ENCODE measurements around the gene WDR93. TPM values are rescaled to one million over a fixed set of nuclear protein-coding genes. Genes with fewer than 3 reads are reported as not detected.
A peak's percentile ranks its signal among the peaks of the same experiment; 100 is the strongest.

WDR93 gene
- total RNA-seq, 2 donors from 2014 or later = not detected

DNA sequence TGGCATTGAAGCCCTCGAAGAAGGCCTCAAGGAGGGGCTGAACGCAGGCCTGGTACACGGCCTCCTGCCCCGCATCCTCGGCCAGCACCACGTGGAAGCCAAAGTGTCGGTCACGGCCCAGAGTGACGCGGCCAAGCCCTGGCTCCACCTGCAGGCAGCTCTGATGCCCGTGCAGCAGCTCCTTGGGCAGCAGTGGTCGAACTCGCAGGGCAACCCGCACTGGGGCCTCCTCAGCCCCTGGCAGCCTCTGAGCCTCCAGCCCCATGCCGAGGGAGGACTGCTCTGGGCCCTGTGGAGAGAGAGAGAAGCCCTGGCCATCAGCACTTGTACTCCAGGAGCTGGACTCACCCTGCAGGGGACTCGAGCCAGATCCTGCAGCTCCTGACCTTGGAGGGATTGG lies 37.9 kb upstream of the WDR93 start:
- TF ChIP-seq, protein P1, sequence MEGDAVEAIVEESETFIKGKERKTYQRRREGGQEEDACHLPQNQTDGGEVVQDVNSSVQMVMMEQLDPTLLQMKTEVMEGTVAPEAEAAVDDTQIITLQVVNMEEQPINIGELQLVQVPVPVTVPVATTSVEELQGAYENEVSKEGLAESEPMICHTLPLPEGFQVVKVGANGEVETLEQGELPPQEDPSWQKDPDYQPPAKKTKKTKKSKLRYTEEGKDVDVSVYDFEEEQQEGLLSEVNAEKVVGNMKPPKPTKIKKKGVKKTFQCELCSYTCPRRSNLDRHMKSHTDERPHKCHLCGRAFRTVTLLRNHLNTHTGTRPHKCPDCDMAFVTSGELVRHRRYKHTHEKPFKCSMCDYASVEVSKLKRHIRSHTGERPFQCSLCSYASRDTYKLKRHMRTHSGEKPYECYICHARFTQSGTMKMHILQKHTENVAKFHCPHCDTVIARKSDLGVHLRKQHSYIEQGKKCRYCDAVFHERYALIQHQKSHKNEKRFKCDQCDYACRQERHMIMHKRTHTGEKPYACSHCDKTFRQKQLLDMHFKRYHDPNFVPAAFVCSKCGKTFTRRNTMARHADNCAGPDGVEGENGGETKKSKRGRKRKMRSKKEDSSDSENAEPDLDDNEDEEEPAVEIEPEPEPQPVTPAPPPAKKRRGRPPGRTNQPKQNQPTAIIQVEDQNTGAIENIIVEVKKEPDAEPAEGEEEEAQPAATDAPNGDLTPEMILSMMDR (IDR thresholded peaks at IDR 0.05) = no peak
- Histone ChIP-seq H3K36me3 (no peaks in the 10 kb centered on the region), H3K9me3 (no peaks in the 10 kb centered on the region), H3K27ac (no peak overlapping the region), H3K4me1 (ENCODE audit: control insufficient read depth in 1 of 2, low read depth in 2 of 2) (peaks cover 5 to 17% of the 10 kb centered on the region in 2 donors), H3K4me3 (no peak overlapping the region), H3K27me3 (replicated peaks; ENCODE audit: insufficient read depth) (no peaks in the 10 kb centered on the region)
- ATAC-seq (ENCODE audit: insufficient number of reproducible peaks, low FRiP score, low read depth) (no peak), DNase-seq (ENCODE audit: low spot score) (no peak)

DNA sequence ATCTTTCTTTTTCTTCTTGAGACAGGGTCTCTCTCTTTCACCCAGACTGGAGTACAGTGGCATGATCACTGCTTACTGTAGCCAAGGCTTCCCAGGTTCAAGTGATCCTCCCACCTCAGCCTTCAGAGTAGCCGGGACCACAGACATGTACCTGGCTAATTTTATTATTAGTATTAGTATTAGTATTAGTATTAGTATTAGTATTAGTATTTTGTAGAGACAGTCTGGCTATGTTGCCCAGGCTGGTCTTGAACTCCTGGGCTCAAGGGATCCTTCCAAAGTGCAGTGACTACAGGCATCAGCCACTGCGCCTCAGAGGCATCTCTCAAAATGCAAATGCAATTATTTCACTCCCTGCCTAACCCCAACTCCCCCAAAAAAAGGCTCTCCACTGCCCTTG lies 37.0 kb upstream of the WDR93 start:
- H3K4me3 ChIP-seq = peak overlapping the region; percentile 80
- peaks cover 5 to 17% of the 10 kb centered on the region in 2 donors for H3K4me1 ChIP-seq (ENCODE audit: control insufficient read depth in 1 of 2, low read depth in 2 of 2)
- TF ChIP-seq, protein P1 (IDR thresholded peaks at IDR 0.05) = no peak
- ATAC-seq (ENCODE audit: insufficient number of reproducible peaks, low FRiP score, low read depth) (no peak), DNase-seq (ENCODE audit: low spot score) (no peak)
- H3K27me3 ChIP-seq (replicated peaks; ENCODE audit: insufficient read depth) = no peaks in the 10 kb centered on the region
- no peak overlapping the region for H3K27ac ChIP-seq
- no peaks in the 10 kb centered on the region for H3K36me3 ChIP-seq
- no peaks in the 10 kb centered on the region for H3K9me3 ChIP-seq

DNA sequence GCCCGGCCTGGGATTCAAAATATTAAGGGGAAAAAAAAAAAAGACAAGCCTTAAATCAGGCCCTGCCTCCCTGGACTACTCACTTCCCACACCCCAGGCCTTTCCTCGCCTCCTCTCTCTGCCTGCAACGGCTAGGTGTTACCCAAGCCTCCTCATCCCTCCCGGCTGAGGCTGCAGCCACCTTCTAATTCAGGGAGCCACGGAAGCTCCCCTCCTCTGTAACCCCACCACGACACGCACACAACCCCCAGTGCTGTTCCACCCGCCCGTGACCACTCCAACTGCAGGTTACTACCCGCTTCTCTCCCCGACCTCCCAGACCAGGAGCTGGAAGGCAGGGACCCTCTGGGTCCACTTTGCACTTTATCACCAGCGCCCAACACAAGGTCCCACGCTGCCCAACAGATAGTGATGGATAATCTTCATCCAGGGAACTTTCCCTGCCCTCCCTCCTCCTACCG lies 36.3 kb upstream of the WDR93 start:
- DNase-seq (ENCODE audit: low spot score) = no peak
- Histone ChIP-seq H3K27me3 (replicated peaks; ENCODE audit: insufficient read depth) (no peaks in the 10 kb centered on the region), H3K36me3 (no peaks in the 10 kb centered on the region), H3K4me3 (peak overlapping the region; percentile 80), H3K9me3 (no peaks in the 10 kb centered on the region), H3K4me1 (ENCODE audit: control insufficient read depth in 1 of 2, low read depth in 2 of 2) (peaks cover 5 to 17% of the 10 kb centered on the region in 2 donors), H3K27ac (peak overlapping the region; percentile 69)
- no peak for ATAC-seq (ENCODE audit: insufficient number of reproducible peaks, low FRiP score, low read depth)
- TF ChIP-seq, protein P1 (IDR thresholded peaks at IDR 0.05) = no peak

DNA sequence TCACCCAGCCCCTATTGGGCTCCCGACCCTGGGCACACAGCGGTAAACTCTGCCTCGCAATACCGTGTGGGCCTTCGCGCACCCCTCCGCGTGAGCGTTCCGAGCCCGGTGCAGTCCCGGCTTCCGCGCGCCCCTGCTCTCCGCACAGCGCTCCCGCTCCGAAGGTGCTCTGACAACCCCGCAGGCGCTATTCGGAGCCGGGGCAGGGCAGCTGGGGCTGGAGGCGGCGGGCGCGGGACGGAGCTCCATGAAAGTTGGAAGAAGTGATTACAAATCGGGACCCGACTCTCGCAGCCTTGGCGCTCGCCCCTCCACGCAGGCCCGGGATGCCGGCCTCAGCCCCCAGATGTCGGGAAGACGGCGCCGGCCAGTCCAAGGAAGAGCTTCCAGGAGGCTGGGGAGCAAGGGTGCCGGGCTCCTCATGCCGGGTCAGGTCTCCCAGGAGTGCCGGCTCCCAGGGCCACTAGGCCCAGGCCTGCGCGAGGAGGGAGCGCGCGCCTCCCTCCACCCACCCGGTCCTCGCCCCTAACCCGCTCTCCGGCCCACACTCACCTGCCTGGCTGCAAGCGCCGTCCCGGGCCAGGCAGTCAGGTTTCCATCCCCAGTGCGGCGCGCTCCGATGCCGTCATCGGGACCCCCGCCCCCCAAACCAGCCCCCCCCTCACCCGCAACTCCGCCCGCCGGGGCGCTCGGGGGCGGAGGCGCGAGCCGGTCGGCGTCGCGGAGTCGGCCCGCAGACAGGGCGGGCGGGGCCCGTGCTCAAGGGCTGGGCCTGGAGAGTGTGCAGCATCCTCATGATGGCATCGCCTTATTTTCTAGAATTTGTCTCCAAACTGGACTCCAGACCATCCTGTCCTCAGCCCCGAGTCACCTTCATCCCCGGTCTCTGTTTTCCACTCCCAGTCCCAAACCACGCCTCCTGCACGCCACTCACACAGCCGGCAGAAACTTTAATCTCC lies 35.5 kb upstream of the WDR93 start, which contains the start of gene KIF7:
Gene KIF7, minus strand, starts transcription at position 621 of the 959 bp plus-strand sequence. CDS start 2,537 bp downstream, outside the sequence.
- TF ChIP-seq, protein P1 (IDR thresholded peaks at IDR 0.05) = no peak
- peaks cover 5 to 17% of the 10 kb centered on the region in 2 donors for H3K4me1 ChIP-seq (ENCODE audit: control insufficient read depth in 1 of 2, low read depth in 2 of 2)
- no peak for DNase-seq (ENCODE audit: low spot score)
- peak within 1 kb of the TSS; percentile 80 for H3K4me3 ChIP-seq
- no peaks in the 10 kb centered on the region for H3K36me3 ChIP-seq
- H3K27me3 ChIP-seq (replicated peaks; ENCODE audit: insufficient read depth) = no peaks in the 10 kb centered on the region
- H3K9me3 ChIP-seq = no peaks in the 10 kb centered on the region
- no peak for ATAC-seq (ENCODE audit: insufficient number of reproducible peaks, low FRiP score, low read depth)
- peak within 1 kb of the TSS; percentile 69 for H3K27ac ChIP-seq

DNA sequence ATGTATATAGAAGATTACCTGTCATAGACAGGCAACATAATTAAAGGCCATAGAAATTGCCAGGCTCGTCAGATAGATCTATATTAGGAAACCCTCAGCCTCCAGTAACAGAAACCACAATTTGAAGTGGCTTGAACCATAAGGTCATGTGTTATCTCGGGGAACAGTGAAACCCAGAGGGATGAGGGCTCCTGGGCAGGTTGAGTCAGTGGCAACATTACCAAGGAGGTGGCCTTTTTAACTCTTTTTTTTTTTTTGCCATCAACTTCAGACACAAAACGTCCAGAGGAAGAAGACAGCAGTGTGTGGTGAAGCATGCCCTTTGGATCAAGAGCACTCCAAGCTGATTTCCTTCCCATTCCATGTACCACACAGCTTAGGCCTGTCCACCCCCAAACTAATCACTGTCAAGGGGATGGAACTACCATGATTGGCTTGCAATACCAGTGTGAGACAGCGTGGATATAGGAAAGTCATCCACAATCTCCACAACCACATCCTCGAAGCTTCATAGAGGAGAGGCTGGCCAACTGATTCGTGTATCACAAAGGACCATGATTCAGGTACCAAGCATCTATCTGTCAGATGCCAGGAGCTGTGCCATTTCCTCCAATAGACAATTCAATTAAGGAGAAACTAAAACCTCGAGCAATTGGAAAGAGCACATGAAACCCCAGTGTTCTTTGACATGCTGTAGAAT lies 34.3 kb upstream of the WDR93 start:
- no peaks in the 10 kb centered on the region for H3K9me3 ChIP-seq
- H3K4me3 ChIP-seq = no peak overlapping the region
- H3K27me3 ChIP-seq (replicated peaks; ENCODE audit: insufficient read depth) = no peaks in the 10 kb centered on the region
- H3K4me1 ChIP-seq (ENCODE audit: control insufficient read depth in 1 of 2, low read depth in 2 of 2) = peaks cover 5 to 17% of the 10 kb centered on the region in 2 donors
- H3K36me3 ChIP-seq = no peaks in the 10 kb centered on the region
- ATAC-seq (ENCODE audit: insufficient number of reproducible peaks, low FRiP score, low read depth) = no peak
- TF ChIP-seq, protein P1 (IDR thresholded peaks at IDR 0.05) = no peak
- DNase-seq (ENCODE audit: low spot score) = no peak
- H3K27ac ChIP-seq = peak overlapping the region in 1 of 2 donors; percentile 69

Measured in thoracic aorta (tissue), 2 donors.